AG04449 (cell line): ENCODE measurements around the gene ZNHIT1.
"Not testable (repeated sequence)": the region's sequence is repeated elsewhere in the genome, so short reads cannot be mapped to it uniquely, and the experiment has no call there.

ENCODE experiments used
- CTCF ChIA-PET: fragments of 350-600 bp; formaldehyde crosslinking; extraction: SDS; loops from one replicate; lab custom pipeline; 2021; ENCODE audit warnings: antibody characterized with exemption; lab: Yijun Ruan, JAX
- POLR2A ChIA-PET: fragments of 400-600, 350-600 bp; formaldehyde crosslinking; extraction: SDS; loops from one replicate; lab custom pipeline; 2020; ENCODE audit warnings: antibody characterized with exemption, inconsistent platforms; lab: Yijun Ruan, JAX
- DNase-seq: peaks from one replicate; pipeline ENCODE4 v3.0.0-alpha.2; 2010; ENCODE audit warnings: low read depth, low spot score
- H3K4me3 ChIP-seq: 2 replicates; pipeline ENCODE4 v1.5.1; 2011; ENCODE audit warnings: low read depth, mild to moderate bottlenecking, control low read depth, low read length
- CTCF ChIP-seq: IDR thresholded peaks from one replicate; pipeline ENCODE4 v1.5.1; 2011; ENCODE audit warnings: mild to moderate bottlenecking, moderate library complexity, low read length, control low read depth, inconsistent platforms; ENCODE audit not compliant: insufficient read depth; ENCODE audit errors: missing control alignments

ZNHIT1 gene

GRCh38 chr7:101245147-101245668, 27.2 kb downstream of the ZNHIT1 start:
- ChIA-PET POLR2A (interaction anchor here (0.7 to 2.2 kb wide), 2 partner anchors 9 to 28 kb away, joined by 3 to 14 read pairs; partner anchors contain the start of genes PLOD3 and ZNHIT1), CTCF (interaction anchor here (0.7 to 5.1 kb wide), 19 partner anchors 10 to 168 kb away, joined by 3 to 95 read pairs (median 9); partner anchors contain the start of genes PLOD3 and ZNHIT1)
- H3K4me3 ChIP-seq: peak overlapping the region; percentile 94
- no peak for TF ChIP-seq CTCF
- DNase-seq: no peak

GRCh38 chr7:101248276-101248675, 30.3 kb downstream of the ZNHIT1 start:
- ChIA-PET POLR2A (no interaction called here), CTCF (interaction anchor here (1.1 to 1.2 kb wide), 2 partner anchors 56 to 104 kb away, joined by 3 to 4 read pairs; no protein-coding TSS in a partner anchor)

GRCh38 chr7:101250324-101250723, 32.4 kb downstream of the ZNHIT1 start:
- ChIA-PET POLR2A (no interaction called here), CTCF (interaction anchor here (0.6 to 0.7 kb wide), 2 partner anchors 58 to 106 kb away, joined by 3 read pairs; no protein-coding TSS in a partner anchor)
- no peak for TF ChIP-seq CTCF
- DNase-seq: no peak
- no peak overlapping the region for H3K4me3 ChIP-seq

More at GRCh38 chr7:101248276-101248675, 30.3 kb downstream of the ZNHIT1 start:
- no peak overlapping the region for H3K4me3 ChIP-seq
- DNase-seq: no peak
- TF ChIP-seq CTCF: no peak

- DNase-seq: peak; percentile 90
- CTCF ChIA-PET: interaction anchor here (0.7 to 2.5 kb wide), 5 partner anchors 9 to 108 kb away, joined by 3 to 12 read pairs (median 6); no protein-coding TSS in a partner anchor
- H3K4me3 ChIP-seq: peak overlapping the region; percentile 70
- POLR2A ChIA-PET: interaction anchor here (0.9 to 1.0 kb wide), 2 partner anchors 31 to 34 kb away, joined by 3 read pairs; partner anchors contain the start of genes PLOD3 and ZNHIT1
- TF ChIP-seq CTCF: no peak
These were observed 34.1 kb downstream of the ZNHIT1 start for GRCh38 chr7:101251871-101252659.

GRCh38 chr7:101253199-101253598, 35.2 kb downstream of the ZNHIT1 start:
- POLR2A ChIA-PET: interaction anchor here (1.2 kb wide), 1 partner anchor 9 kb away, joined by 3 read pairs; no protein-coding TSS in a partner anchor
- CTCF ChIA-PET: interaction anchor here (0.9 to 3.9 kb wide), 6 partner anchors 9 to 109 kb away, joined by 3 to 22 read pairs (median 13); partner anchors contain the start of gene FIS1
- H3K4me3 ChIP-seq, DNase-seq: not testable (repeated sequence)

- POLR2A ChIA-PET: no interaction called here
- TF ChIP-seq CTCF: no peak
These were observed 37.8 kb downstream of the ZNHIT1 start for GRCh38 chr7:101255796-101256195.

More at GRCh38 chr7:101255796-101256195, 37.8 kb downstream of the ZNHIT1 start:
- DNase-seq: no peak
- CTCF ChIA-PET: interaction anchor here (1.8 to 3.9 kb wide), 5 partner anchors 11 to 63 kb away, joined by 5 to 22 read pairs (median 14); partner anchors contain the start of gene FIS1
- no peak overlapping the region for H3K4me3 ChIP-seq
